ENCODE data around the gene NEK11.

Gene NEK11

DNA sequence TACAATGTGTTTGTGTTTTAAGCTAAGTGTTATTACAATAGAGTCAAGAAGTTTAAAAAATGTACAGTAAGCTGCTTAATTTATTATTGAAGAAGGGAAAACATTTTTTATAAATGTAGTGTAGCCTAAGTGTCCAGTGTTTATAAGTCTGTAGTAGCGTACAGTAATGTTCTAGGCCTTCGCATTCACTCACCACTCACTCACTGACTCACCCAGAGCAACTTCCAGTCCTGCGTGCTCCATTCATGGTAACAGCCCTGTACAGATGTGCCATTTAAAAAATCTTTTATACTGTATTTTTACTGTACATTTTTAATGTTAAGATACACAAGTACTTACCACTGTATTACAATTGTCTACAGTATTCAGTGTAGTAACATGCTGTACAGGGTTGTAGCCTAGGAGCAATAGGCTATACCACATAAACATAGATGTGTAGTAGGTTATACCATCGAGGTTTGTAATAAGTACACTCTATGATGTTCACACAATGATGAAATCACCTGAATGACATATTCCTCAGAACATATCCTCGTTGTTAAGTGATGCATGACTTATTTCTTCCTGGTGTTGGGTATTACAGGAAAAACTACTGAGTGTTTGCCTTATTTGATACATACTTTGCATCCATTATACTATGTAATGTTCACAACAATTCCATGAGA is 198.3 kb downstream of the NEK11 start:
- no peak for DNase-seq (ENCODE audit: low read depth)

DNA sequence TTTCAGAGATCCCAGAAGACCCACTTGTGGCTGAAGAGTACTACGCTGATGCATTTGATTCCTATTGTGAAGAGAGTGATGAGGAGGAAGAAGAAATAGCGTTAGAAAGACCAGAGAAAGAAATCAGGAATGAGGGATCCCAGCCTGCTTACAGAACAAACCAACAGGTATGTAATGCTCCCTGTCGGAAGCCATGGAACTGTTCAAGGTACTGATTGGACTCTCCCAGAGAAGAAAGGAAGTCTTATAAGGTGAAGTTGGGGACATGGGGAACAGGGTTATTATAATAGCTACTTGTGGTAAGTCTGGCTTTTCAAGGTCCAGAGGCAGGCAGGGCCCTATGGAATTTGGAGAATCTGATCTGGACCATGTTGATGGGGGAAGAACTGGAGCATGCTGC is 201.8 kb downstream of the NEK11 start:
- DNase-seq (ENCODE audit: low read depth): no peak

- no peak for DNase-seq (ENCODE audit: low read depth)
Observed at GRCh38 chr3:131231710-131232389, 205.2 kb downstream of the NEK11 start.

GRCh38 chr3:131232711-131233267 is 206.1 kb downstream of the NEK11 start:
- DNase-seq (ENCODE audit: low read depth): no peak

DNA sequence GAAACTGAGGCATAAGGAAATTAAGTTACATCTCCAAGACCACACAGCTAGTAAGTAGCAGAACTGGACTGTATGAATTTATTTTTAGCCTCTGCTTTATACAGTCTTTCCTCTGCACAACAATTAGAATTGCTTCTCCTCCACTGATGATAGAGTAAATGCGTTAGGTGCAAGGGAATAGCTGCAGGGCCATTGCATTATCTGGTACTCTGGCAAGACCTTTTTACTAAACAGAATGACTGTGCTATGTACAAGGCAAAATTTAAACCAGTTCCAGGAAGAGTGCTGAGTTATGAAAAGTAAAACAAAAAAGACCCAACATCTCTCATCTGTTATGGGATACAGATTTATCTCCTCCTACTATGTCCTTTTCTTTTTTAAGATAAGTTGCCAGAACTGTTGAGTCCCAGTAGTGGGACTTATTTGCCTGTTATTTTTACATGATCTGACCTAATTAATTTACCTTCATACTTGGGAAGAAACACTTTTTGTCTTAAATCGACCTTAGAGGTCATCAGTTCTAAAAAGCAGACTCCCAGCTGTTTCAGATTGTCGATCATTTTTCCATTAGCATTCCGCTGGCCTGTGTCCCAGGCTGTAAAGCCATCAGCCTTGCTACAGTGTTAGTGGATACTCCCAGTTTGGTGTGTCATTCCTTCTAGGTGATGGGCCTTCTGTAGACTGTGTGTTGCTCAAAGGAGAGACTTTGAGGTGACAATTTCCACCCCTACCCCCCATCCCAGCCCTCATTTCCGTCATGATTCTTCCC is 207.4 kb downstream of the NEK11 start:
- no peak for DNase-seq (ENCODE audit: low read depth)

- DNase-seq (ENCODE audit: low read depth): no peak
Observed at GRCh38 chr3:131236421-131236820, 209.7 kb downstream of the NEK11 start.

GRCh38 chr3:131238496-131238895 is 211.8 kb downstream of the NEK11 start:
- DNase-seq (ENCODE audit: low read depth): no peak

- DNase-seq (ENCODE audit: low read depth): no peak
Observed at GRCh38 chr3:131239267-131239666, 212.6 kb downstream of the NEK11 start.

DNA sequence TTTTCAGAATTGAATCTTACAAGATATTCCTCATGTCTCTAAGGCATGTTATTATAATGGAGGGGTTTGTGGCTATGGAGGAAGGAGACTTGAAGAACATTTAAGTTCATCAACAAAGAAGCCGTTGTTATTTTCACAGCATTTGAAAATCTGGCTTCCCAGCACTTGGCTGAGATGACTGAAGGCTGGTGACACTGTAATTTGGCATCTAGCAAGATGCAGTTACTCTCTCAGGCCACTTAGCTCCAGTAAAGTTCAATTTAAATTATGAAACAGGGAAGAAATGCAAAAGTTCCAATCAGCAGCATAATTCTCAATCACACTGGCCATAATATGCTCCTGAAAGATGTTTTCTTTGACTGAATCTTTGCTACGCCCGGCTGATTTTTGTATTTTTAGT is 215.5 kb downstream of the NEK11 start:
- DNase-seq (ENCODE audit: low read depth): no peak

DNA sequence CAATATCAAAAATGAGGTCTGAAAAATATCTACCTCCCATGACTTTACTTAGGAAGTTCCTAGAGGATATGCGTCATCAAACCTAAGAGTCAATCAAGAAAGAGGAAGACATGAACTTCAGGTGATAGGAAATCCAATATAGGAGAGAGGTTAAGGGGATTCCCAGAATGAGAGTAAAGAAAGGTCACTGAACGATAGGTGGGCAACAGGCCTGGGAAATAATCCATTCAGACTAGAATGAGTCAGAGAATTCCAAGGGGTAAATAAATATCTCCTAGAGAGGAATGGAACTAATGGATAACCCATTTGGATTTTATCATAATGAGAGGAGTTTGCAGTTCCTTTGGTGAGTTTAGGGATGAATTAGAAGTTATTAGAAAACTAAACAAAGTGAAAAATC is 223.8 kb downstream of the NEK11 start:
- DNase-seq (ENCODE audit: low read depth): no peak

GRCh38 chr3:131260525-131260924 is 233.8 kb downstream of the NEK11 start:
- DNase-seq (ENCODE audit: low read depth): no peak

- DNase-seq (ENCODE audit: low read depth): no peak
Observed at GRCh38 chr3:131261104-131261503, 234.4 kb downstream of the NEK11 start.

DNA sequence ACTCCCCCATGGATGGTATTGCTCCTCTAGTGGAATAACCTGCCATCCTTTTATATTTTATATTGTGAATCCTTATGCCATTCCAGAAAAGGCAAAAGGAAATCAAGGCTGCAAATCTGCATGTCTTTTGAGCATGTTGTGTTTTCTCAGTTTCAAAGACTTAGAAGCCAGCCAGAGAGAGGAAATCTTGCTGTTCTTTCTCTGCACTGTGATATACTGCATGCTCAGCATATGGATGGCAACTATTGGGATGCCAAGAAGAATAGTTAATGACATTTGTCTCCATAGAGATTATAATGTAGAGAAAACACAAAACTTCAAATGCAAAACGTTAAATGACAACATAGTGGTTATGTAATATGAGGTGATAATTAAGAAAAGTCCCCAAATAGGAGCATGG is 248.9 kb downstream of the NEK11 start:
- no peak for DNase-seq (ENCODE audit: low read depth)

GRCh38 chr3:131277836-131278497 is 251.3 kb downstream of the NEK11 start:
- DNase-seq (ENCODE audit: low read depth): no peak

DNA sequence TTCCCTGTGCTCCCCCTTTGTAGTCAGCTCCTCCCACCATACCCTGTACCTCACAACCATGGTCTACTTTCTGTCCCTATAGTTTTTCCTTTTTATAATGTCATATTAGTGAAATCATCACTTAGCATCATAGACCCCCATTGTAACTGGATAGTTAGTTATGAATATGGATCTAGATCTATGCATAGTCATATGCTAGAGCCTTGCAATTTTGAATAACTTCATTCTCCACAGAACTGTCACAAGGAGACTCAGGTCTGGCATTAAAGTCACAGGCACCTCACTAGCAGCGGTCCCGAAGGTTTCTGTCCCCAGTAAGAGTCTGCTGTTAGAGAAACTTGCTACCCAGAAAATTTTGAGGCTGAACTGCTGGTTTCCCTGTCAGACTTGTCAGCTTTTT is 252.9 kb downstream of the NEK11 start:
- DNase-seq (ENCODE audit: low read depth): no peak

DNA sequence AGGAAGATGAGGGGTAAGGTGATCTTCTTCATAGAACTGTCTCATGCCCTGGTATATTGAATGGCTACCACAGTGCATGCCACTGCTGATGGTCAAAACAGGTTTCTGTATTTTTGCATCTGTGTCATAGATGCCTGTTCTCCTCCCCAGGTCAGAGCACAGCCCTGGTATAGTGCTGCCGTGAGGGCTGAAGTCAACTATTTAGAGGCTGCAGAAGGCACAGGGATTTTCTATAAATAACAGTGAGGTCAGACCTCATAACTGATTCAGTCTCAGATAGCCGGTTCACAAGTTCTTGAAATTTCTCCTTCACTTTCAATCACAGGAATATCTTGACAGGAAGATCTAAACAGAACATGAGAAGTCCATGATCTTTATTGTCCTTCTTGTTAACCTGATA is 255.7 kb downstream of the NEK11 start:
- no peak for DNase-seq (ENCODE audit: low read depth)

GRCh38 chr3:131282967-131283366 is 256.3 kb downstream of the NEK11 start:
- no peak for DNase-seq (ENCODE audit: low read depth)

DNA sequence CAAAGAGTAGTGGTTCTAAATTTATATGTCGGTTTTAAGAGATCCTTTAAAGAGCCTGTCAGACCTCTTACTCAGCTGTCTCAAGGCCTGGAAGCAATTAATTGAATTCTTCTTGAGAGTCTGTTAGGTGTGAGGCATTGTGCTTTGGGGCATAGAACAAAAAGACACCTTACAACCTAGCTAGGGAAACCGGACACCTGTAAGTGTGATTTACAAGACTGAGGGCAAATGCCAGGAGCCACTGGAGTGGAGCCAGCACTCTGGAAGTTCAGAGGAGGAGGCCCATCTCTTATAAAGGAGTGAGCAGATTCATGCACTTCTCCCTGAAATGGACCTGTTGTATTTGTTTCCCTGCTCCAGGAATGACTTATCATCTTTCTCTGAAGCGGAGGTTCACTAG is 257.2 kb downstream of the NEK11 start:
- DNase-seq (ENCODE audit: low read depth): no peak

- DNase-seq (ENCODE audit: low read depth): no peak
Observed at GRCh38 chr3:131284302-131284701, 257.6 kb downstream of the NEK11 start.

- DNase-seq (ENCODE audit: low read depth): no peak
Observed at GRCh38 chr3:131285456-131285855, 258.8 kb downstream of the NEK11 start.

DNA sequence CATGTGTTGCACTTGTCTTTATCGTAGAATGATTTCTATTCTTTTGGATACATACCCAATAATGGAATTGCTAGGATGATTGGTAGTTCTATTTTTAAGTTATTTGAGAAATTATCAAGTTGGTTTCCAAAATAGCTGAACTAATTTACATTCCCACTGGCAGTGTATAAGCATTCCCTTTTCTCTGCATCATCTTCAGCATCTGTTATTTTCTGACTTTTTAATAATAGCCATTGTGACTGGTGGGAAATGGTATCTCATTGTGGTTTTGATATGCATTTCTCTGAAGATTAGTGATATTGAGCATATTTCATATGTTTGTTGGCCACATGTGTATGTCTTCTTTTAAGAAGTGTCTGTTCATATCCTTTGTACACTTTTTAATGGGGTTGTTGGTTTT is 273.2 kb downstream of the NEK11 start:
- no peak for DNase-seq (ENCODE audit: low read depth)

DNA sequence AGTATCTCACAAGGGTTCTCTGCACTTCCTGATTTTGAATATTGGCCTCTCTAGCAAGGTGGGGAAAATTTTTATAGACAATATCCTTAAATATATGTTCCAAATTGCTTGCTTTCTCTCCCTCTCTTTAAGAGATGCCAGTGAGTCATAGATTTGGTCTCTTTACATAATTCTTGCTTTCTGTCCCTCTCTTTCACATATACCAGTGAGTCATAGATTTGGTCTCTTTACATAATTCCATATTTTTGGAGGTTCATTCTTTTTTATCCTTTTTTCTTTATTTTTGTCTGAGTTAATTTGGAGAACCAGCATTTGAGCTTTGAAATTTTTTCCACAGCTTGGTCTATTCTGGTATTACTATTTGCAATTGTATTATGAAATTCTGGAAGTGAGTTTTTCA is 277.2 kb downstream of the NEK11 start:
- no peak for DNase-seq (ENCODE audit: low read depth)

All from T follicular helper cell (primary cell).